ENCODE results near the gene VWA7.

VWA7 gene

GRCh38 chr6:31776485-31776988 lies 591 bp downstream of the VWA7 start:
- no peak for DNase-seq

- DNase-seq = no peak
Observed at GRCh38 chr6:31775633-31776484, 1.3 kb downstream of the VWA7 start.

GRCh38 chr6:31775184-31775583 lies 1.9 kb downstream of the VWA7 start:
- no peak for DNase-seq

GRCh38 chr6:31771992-31772358 lies 5.2 kb downstream of the VWA7 start:
- DNase-seq = no peak

- DNase-seq = no peak
Observed at GRCh38 chr6:31770860-31771259, 6.3 kb downstream of the VWA7 start.

- DNase-seq = peak; percentile 91
Observed at GRCh38 chr6:31769684-31770371, 7.3 kb downstream of the VWA7 start.

GRCh38 chr6:31768363-31769257 lies 8.5 kb downstream of the VWA7 start:
- no peak for DNase-seq

GRCh38 chr6:31767096-31767645 lies 10.0 kb downstream of the VWA7 start:
- DNase-seq = no peak

GRCh38 chr6:31765910-31766794 lies 11.0 kb downstream of the VWA7 start:
- DNase-seq = no peak

- no peak for DNase-seq
Observed at GRCh38 chr6:31765559-31765909, 11.6 kb downstream of the VWA7 start.

GRCh38 chr6:31764198-31764597 lies 12.9 kb downstream of the VWA7 start:
- DNase-seq = no peak

- no peak for DNase-seq
Observed at GRCh38 chr6:31763619-31763940, 13.5 kb downstream of the VWA7 start.

- DNase-seq = no peak
Observed at GRCh38 chr6:31762878-31763618, 14.1 kb downstream of the VWA7 start.

- DNase-seq = no peak
Observed at GRCh38 chr6:31762356-31762755, 14.8 kb downstream of the VWA7 start, which contains the start of gene SAPCD1. TSS of gene SAPCD1 (plus strand) at chr6:31762656. CDS start at chr6:31763055, 399 bp downstream.

GRCh38 chr6:31761343-31761742 lies 15.8 kb downstream of the VWA7 start:
- no peak for DNase-seq

GRCh38 chr6:31760790-31761189 lies 16.3 kb downstream of the VWA7 start:
- DNase-seq = no peak

GRCh38 chr6:31758281-31758680 lies 18.8 kb downstream of the VWA7 start:
- DNase-seq = no peak

- no peak for DNase-seq
Observed at GRCh38 chr6:31752739-31753319, 24.3 kb downstream of the VWA7 start.

- DNase-seq = no peak
Observed at GRCh38 chr6:31750411-31751022, 26.6 kb downstream of the VWA7 start.

GRCh38 chr6:31749301-31750036 lies 27.7 kb downstream of the VWA7 start:
- DNase-seq = no peak
